H9 (cell line): ENCODE data around the gene RRP12. TPM values are rescaled to one million over a fixed set of nuclear protein-coding genes. Genes with fewer than 3 reads are reported as not detected.

Source experiments
- DNase-seq: peaks from one replicate; pipeline ENCODE4 v3.0.0-alpha.2; 2017
- H2AFZ ChIP-seq: one replicate; pipeline ENCODE4 v1.6.1; 2013; ENCODE audit warnings: mild to moderate bottlenecking, low read length, control low read depth, moderate library complexity
- H2AK5ac ChIP-seq: 2 replicates; pipeline ENCODE4 v1.6.1; 2013; ENCODE audit warnings: low read length, control low read depth, mixed read lengths; ENCODE audit not compliant: insufficient read length
- H2BK120ac ChIP-seq: one replicate; pipeline ENCODE4 v1.6.1; 2013; ENCODE audit warnings: low read depth, mild to moderate bottlenecking, low read length, control low read depth, inconsistent platforms; ENCODE audit not compliant: poor library complexity, severe bottlenecking
- H2BK12ac ChIP-seq: 2 replicates; pipeline ENCODE4 v1.6.1; 2013; ENCODE audit warnings: low read length, control low read depth, mixed read lengths, low read depth; ENCODE audit not compliant: insufficient read length
- H2BK15ac ChIP-seq: 2 replicates; pipeline ENCODE4 v1.6.1; 2013; ENCODE audit warnings: low read depth, low read length, control low read depth
- H2BK20ac ChIP-seq: one replicate; pipeline ENCODE4 v1.6.1; 2013; ENCODE audit warnings: low read depth, mild to moderate bottlenecking, low read length, control low read depth, inconsistent platforms; ENCODE audit not compliant: poor library complexity, severe bottlenecking
- H2BK5ac ChIP-seq: 2 replicates; pipeline ENCODE4 v1.6.1; 2013; ENCODE audit warnings: low read length, control low read depth, mixed read lengths; ENCODE audit not compliant: insufficient read length
- H3K14ac ChIP-seq: 2 replicates; pipeline ENCODE4 v1.6.1; 2013; ENCODE audit warnings: low read length, control low read depth; ENCODE audit not compliant: insufficient read depth
- H3K18ac ChIP-seq: 2 replicates; pipeline ENCODE4 v1.6.1; 2013; ENCODE audit warnings: low read depth, mild to moderate bottlenecking, mixed read lengths, low read length, control low read depth; ENCODE audit not compliant: insufficient read length
- H3K23ac ChIP-seq: 2 replicates; pipeline ENCODE4 v1.6.1; 2013; ENCODE audit warnings: low read length, control low read depth, mixed read lengths, low read depth; ENCODE audit not compliant: insufficient read length
- H3K23me2 ChIP-seq: 2 replicates; pipeline ENCODE4 v1.6.1; 2013; ENCODE audit warnings: low read depth, mild to moderate bottlenecking, mixed read lengths, low read length, control low read depth; ENCODE audit not compliant: insufficient read length, poor library complexity, severe bottlenecking
- H3K27ac ChIP-seq: 2 replicates; pipeline ENCODE4 v1.5.1; 2013; ENCODE audit warnings: low read length, control low read depth, mixed read lengths, low read depth; ENCODE audit not compliant: insufficient read length
- H3K27me3 ChIP-seq: 2 replicates; pipeline ENCODE4 v1.6.1; 2013; ENCODE audit warnings: low read length, control low read depth, inconsistent platforms; ENCODE audit not compliant: insufficient read depth
- H3K4ac ChIP-seq: 2 replicates; pipeline ENCODE4 v1.6.1; 2013; ENCODE audit warnings: low read depth, mild to moderate bottlenecking, control low read depth, inconsistent platforms, low read length, moderate library complexity
- H3K4me1 ChIP-seq: 2 replicates; pipeline ENCODE4 v1.6.1; 2013; ENCODE audit warnings: low read length, control low read depth, inconsistent platforms; ENCODE audit not compliant: insufficient read depth
- H3K4me2 ChIP-seq: 2 replicates; pipeline ENCODE4 v1.6.1; 2013; ENCODE audit warnings: low read length, control low read depth, mixed read lengths; ENCODE audit not compliant: insufficient read length, insufficient read depth
- H3K56ac ChIP-seq: 2 replicates; pipeline ENCODE4 v1.6.1; 2013; ENCODE audit warnings: low read depth, mild to moderate bottlenecking, mixed read lengths, low read length, control low read depth; ENCODE audit not compliant: insufficient read length
- H3K79me1 ChIP-seq: 2 replicates; pipeline ENCODE4 v1.6.1; 2013; ENCODE audit warnings: low read depth, mild to moderate bottlenecking, moderate library complexity, low read length, control low read depth, inconsistent platforms; ENCODE audit not compliant: insufficient read depth, poor library complexity, severe bottlenecking
- H3K79me2 ChIP-seq: 2 replicates; pipeline ENCODE4 v1.6.1; 2013; ENCODE audit warnings: low read length, control low read depth, inconsistent platforms; ENCODE audit not compliant: insufficient read depth
- H3K9ac ChIP-seq: 2 replicates; pipeline ENCODE4 v1.6.1; 2013; ENCODE audit warnings: low read length, control low read depth, mixed read lengths; ENCODE audit not compliant: insufficient read length; ENCODE audit errors: extremely low read depth
- H3K9me3 ChIP-seq: one replicate; pipeline ENCODE4 v1.6.1; 2013; ENCODE audit warnings: low read depth, low read length, inconsistent platforms; ENCODE audit not compliant: control insufficient read depth
- H3T11ph ChIP-seq: one replicate; pipeline ENCODE4 v1.6.1; 2013; ENCODE audit warnings: mild to moderate bottlenecking, low read length, control low read depth, inconsistent platforms
- H4K20me1 ChIP-seq: one replicate; pipeline ENCODE4 v1.6.1; 2013; ENCODE audit not compliant: control insufficient read depth, insufficient read length, insufficient read depth
- H4K5ac ChIP-seq: 2 replicates; pipeline ENCODE4 v1.6.1; 2013; ENCODE audit warnings: low read depth, mild to moderate bottlenecking, mixed read lengths, low read length, control low read depth; ENCODE audit not compliant: insufficient read length
- H4K8ac ChIP-seq: replicated peaks from 2 replicates; pipeline ENCODE4 v1.6.1; 2013; ENCODE audit warnings: low read length, control low read depth, mixed read lengths, low read depth; ENCODE audit not compliant: insufficient read length
- H4K91ac ChIP-seq: 2 replicates; pipeline ENCODE4 v1.6.1; 2013; ENCODE audit warnings: low read depth, mild to moderate bottlenecking, moderate library complexity, mixed read lengths, low read length, control low read depth; ENCODE audit not compliant: insufficient read length
- H3K27ac Mint-ChIP-seq, 3 experiments: 2 replicates in 2 of 3; 3 replicates in 1 of 3; pipeline ENCODE4 v1.8.0; 2020 to 2021; ENCODE audit warnings: mixed read lengths in 3 of 3, mild to moderate bottlenecking in 1 of 3, moderate library complexity in 1 of 3
- H3K27me3 Mint-ChIP-seq: 2 replicates; pipeline ENCODE4 v1.8.0; 2021; ENCODE audit warnings: low read depth, mild to moderate bottlenecking, moderate library complexity, mixed read lengths
- H3K36me3 Mint-ChIP-seq, 3 experiments: 2 replicates in 2 of 3; 3 replicates in 1 of 3; pipeline ENCODE4 v1.8.0; 2020 to 2021; ENCODE audit warnings: low read depth in 3 of 3, mixed read lengths in 3 of 3; ENCODE audit not compliant: insufficient read depth in 1 of 3
- H3K4me1 Mint-ChIP-seq, 2 experiments: 2 replicates each; pipeline ENCODE4 v1.8.0; 2020; ENCODE audit warnings: mixed read lengths in 2 of 2
- H3K4me3 Mint-ChIP-seq, 2 experiments: 2 replicates in 1 of 2; 3 replicates in 1 of 2; pipeline ENCODE4 v1.8.0; 2020 to 2021; ENCODE audit warnings: mild to moderate bottlenecking in 2 of 2, mixed read lengths in 2 of 2, moderate library complexity in 1 of 2
- H3K9me3 Mint-ChIP-seq, 2 experiments: 2 replicates in 1 of 2; 3 replicates in 1 of 2; pipeline ENCODE4 v1.8.0; 2020; ENCODE audit warnings: mild to moderate bottlenecking in 2 of 2, mixed read lengths in 2 of 2, moderate library complexity in 1 of 2
- WGBS: extraction: QIAGEN DNeasy Blood & Tissue Kit; methylation state at CpG from one replicate; pipeline ENCODE4 v1.1.7; 2013; ENCODE audit warnings: missing lambda C conversion rate, low lambda C conversion rate, mixed read lengths; ENCODE audit not compliant: insufficient read length; ENCODE audit errors: extremely low coverage; 5-methylcytosine and 5-hydroxymethylcytosine counted together
- total RNA-seq: library from RNA; stranded (reverse); gene quantifications from 2 replicates; pipeline ENCODE4 v1.2.1, GENCODE V29; 2021
- TF ChIP-seq, protein P1 (sequence below): fragments of 200-600 bp; sonication (generic); conservative IDR thresholded peaks from 3 replicates; pipeline ENCODE4 v1.8.0; 2021; ENCODE audit warnings: antibody characterized with exemption, mild to moderate bottlenecking

The RRP12 gene
- total RNA-seq, 1 experiment from 2014 or later, result 71.6 TPM

GRCh38 chr10:97363071-97363470 is 38.1 kb downstream of the RRP12 start:
- Histone ChIP-seq H3K27me3 (no peaks in the 10 kb centered on the region), H3K23me2 (no peaks in the 10 kb centered on the region), H2AFZ (no peak overlapping the region), H3K4me1 (no peaks in the 10 kb centered on the region), H3K9ac (no peak overlapping the region), H4K8ac (no peak overlapping the region), H4K91ac (no peak overlapping the region), H2AK5ac (no peak overlapping the region), H3K9me3 (no peaks in the 10 kb centered on the region), H3K27ac (no peak overlapping the region), H3K79me2 (no peaks in the 10 kb centered on the region), H2BK5ac (no peak overlapping the region), H3K4me2 (no peak overlapping the region), H4K5ac (no peak overlapping the region), H2BK120ac (no peak overlapping the region), H3K23ac (no peak overlapping the region), H4K20me1 (no peaks in the 10 kb centered on the region), H3K18ac (no peak overlapping the region), H3T11ph (no peak overlapping the region), H2BK20ac (no peak overlapping the region), H3K79me1 (no peaks in the 10 kb centered on the region), H2BK12ac (no peak overlapping the region), H3K4ac (no peak overlapping the region), H3K14ac (no peak overlapping the region), H2BK15ac (no peak overlapping the region), H3K56ac (no peak overlapping the region)
- H3K27me3 Mint-ChIP-seq, result no peaks in the 10 kb centered on the region; the same call in 1 of the 2 replicates
- no peak overlapping the region for H3K4me3 Mint-ChIP-seq
- no peak overlapping the region for H3K27ac Mint-ChIP-seq
- peaks cover 42 to 82% (median 63%) of the 10 kb centered on the region in 3 experiments; a peak in 6 of 7 replicates for H3K36me3 Mint-ChIP-seq
- no peaks in the 10 kb centered on the region for H3K9me3 Mint-ChIP-seq
- no peak for DNase-seq
- peaks cover 2 to 8% of the 10 kb centered on the region in 2 experiments; a peak in 3 of 4 replicates for H3K4me1 Mint-ChIP-seq
- TF ChIP-seq, protein P1, sequence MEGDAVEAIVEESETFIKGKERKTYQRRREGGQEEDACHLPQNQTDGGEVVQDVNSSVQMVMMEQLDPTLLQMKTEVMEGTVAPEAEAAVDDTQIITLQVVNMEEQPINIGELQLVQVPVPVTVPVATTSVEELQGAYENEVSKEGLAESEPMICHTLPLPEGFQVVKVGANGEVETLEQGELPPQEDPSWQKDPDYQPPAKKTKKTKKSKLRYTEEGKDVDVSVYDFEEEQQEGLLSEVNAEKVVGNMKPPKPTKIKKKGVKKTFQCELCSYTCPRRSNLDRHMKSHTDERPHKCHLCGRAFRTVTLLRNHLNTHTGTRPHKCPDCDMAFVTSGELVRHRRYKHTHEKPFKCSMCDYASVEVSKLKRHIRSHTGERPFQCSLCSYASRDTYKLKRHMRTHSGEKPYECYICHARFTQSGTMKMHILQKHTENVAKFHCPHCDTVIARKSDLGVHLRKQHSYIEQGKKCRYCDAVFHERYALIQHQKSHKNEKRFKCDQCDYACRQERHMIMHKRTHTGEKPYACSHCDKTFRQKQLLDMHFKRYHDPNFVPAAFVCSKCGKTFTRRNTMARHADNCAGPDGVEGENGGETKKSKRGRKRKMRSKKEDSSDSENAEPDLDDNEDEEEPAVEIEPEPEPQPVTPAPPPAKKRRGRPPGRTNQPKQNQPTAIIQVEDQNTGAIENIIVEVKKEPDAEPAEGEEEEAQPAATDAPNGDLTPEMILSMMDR, result no peak
- no CpG with 5 or more reads among the region's 4 CpGs for WGBS
